Measurements from ENCODE around the gene DNAJB9.

Gene DNAJB9

DNA sequence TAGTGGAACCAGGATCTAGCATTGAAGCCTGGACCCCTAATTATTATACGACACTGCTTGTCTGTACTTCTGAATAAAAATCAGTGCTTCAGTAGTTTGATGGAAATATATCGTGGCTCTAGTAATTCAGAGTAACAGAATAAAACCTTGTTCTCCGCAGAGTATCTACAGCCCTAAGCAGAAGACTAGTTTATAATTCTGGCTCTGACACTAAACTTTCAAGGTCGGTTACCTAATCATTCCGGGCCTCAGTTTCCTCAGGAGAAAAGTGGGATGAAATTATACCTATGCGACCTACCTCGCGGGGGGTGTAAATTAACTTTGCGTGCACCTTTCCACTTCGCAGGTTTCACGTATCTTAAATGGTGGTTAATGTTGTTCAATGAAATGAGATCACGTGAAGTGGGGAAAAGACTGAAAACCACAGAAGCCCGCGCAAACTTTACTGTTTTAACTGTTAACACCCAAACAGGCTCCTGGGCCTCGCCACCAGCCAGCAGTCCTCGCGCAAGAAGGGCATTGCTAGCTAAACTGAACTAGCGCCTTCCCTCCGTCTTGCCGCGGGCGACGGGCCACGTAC lies 783 bp upstream of the DNAJB9 start:
- no peak for DNase-seq (ENCODE audit: low read depth in 2 of 2)

DNA sequence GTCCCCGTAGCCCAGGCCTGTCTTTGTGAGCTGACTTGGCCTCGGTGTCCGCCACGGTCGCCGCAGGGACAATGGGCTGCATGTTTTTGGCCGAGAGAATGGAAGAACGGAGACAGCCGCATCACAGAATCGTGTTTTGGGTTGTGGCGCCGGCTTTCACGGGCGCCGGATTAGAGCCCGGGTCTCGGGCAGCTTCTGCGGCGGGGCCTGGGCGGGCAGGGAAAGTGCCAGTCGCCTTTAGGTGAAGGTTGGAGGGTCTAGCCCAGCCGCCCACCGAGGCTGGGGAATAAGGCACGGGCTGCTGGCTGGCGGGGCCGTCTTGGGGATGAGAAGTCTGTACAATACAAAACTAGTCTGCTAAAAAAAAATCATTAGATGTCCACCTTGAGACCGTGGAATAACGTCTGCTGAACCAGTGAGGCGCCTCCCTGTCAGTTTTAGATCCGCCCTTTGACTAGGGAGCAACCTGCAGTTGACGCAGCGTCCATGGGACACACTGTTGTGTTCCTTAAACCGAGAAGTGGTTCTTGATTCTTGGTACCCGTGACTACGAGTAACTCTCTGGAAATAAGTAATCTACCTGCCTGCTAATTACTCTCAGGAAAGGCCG lies 577 bp downstream of the DNAJB9 start:
- peak; percentile 19 to 25 for DNase-seq (ENCODE audit: low read depth in 2 of 2)

DNA sequence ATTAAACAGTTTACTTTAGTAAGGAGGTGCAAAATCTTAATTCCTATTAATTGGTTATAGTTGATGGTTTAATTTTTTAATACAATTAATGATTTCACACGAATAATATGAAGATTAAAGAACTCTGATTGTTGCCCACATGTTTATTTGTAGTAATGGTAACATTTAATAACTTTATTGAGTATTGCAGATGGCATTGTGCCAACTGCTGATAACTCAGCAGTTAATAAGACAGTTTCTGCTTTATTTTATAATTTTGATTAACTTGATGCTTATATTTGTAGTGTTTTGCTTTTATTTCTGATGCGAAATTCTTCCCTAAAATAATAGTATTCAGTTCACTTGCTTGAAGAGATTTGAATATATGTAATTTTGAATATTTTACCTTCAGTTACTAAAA lies 2.8 kb downstream of the DNAJB9 start:
- DNase-seq (ENCODE audit: low read depth in 2 of 2): no peak

DNA sequence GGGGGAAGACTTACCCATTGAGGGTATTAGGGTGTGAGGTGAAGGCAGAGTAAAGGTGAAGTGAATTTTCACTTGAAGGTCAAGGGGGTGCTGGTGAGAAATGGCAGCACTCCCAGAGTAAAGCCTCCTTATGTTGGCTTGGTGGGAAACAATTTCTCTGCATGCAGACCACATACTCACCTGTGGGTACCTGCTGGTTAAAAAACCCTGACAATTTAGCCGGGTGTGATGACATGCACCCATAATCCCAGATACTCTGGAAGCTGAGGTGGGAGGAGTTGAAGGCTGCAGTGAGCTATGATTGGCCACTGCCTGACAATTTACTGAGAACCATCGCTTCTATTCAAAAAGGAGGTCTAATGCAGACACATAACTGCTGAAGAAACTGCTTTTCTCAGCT lies 5.5 kb downstream of the DNAJB9 start:
- no peak for DNase-seq (ENCODE audit: low read depth in 2 of 2)

DNA sequence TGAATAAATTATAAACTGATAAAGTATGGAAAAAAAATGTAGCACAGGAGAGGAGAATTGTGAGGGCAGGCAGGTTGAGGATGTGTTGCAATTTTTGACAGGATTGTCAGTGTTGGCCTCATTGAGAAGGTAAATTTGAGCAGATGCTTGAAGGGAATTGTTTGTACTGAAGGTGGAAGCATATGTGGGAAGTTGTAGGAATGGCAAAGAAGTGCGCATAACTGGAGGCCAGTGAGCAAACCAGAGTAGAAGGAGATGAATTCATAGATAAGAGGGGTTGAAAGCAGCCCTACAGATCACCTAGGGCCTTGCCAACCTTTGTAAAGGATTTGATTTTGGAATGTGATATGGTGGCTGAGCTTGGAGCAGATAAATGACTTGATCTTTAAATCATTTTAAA lies 6.4 kb downstream of the DNAJB9 start:
- DNase-seq (ENCODE audit: low read depth in 2 of 2): no peak

DNA sequence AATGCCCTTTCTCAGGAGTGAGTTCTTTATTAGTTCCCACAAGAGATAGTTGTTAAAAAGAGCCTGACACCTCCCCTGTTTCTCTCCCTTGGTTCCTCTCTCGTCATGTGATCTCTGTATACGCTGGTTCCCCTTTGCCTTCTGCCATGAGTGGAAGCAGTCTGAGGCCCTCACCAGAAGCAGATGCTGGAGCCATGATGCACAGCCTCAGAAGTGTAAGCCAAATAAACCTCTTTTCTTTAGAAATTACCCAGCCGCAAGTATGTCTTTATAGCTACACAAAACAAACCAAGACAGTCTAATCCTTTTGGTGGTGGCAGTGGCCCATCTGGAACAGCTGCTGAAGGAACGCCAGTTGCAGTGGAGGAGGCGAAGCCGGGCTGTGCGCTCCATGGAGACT lies 9.3 kb downstream of the DNAJB9 start:
- DNase-seq (ENCODE audit: low read depth in 2 of 2): no peak

DNA sequence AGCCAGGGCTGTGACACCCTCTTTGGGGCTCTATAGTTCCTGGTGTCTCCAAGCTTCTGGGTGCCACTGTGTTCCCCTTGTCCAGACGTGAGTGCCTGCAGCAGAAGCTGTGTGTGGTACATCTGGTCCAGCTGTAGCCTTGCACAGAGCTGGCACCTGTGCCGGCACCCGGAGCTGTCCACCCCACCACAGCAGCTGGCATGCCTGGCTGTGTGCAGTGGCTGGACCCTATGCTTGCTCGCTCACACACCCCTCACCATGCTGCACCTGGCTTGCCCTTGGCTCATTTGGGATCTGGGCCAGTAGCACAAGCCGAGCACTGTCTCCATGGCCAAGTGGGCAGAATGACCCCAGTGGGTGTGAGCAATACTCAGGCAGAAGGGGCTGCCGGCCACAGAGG lies 10.6 kb downstream of the DNAJB9 start:
- DNase-seq (ENCODE audit: low read depth in 2 of 2): no peak

DNA sequence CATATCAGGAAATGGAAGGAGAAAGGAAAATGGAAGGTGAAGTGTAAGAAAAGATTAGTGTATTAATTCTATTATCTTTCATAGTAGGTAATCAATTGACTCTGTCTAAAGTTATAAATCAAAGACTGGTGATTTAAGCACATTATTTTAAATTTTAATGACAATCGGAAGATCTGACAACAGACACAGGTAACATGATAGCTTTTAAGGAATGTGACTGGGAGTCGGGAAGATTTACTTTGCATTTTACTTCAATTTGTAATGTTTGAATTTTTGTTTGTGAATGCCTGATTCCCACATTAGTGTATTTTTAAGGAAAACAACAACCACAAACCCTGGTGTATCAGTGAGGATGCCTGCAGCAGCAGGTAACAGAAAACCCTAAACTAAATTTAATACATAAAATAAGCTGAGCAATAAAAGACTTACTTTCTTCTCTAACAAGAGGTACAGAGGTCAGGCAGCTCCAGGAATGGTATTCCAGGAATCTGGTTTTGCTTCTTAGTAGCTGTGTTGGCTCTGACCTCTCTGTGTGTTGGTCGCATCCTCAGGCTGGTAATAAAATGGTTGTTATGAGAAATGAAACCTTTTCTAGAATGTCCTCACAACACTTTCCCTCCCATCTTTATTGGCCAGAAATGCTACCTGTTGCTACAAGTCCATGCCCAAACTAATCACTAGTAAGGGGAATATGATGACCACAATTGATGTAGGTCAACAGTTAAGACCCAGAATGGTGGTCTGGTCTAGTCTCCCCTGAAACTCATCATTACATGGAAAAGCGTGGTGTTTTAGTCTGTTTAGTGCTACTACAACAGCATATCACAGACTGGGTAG lies 12.2 kb downstream of the DNAJB9 start:
- no peak for DNase-seq (ENCODE audit: low read depth in 2 of 2)

DNA sequence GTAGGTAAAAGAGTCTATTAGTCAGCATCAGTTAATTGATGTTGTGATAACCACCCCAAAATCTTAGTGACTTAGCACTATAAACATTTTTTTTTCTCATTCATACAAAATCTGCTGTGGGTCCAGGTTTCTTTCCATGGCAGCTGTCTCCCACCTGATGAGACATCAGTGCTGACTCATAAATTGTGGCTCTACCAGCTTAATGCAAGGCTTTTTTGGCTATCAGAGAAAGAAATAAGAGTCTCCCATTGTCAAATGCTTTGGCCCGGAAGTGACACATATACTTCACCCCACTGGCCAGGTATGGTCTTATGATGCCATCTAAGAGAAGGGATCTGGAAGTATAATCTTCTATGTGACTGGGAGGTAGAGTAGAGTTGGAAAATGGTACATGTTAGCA lies 14.5 kb downstream of the DNAJB9 start:
- no peak for DNase-seq (ENCODE audit: low read depth in 2 of 2)

DNA sequence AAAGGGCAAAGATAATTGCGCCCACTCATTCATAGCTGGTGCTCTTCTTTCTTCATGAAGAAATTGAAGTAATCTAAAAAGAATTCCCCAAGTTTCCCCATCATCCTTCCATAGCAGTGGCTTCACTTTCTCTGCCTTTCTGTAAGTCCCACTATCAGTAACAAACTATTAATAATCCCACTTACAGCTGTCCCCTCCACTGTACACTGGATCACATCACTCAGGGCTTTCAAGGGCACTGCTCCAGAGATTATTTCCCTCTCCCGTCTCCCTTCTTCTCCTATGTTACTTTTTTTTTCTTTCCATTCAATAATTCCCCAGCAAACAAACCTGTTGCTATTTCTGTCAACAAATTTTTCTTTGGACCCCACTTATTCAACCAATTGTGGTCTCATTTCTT lies 16.2 kb downstream of the DNAJB9 start:
- no peak for DNase-seq (ENCODE audit: low read depth in 2 of 2)

DNA sequence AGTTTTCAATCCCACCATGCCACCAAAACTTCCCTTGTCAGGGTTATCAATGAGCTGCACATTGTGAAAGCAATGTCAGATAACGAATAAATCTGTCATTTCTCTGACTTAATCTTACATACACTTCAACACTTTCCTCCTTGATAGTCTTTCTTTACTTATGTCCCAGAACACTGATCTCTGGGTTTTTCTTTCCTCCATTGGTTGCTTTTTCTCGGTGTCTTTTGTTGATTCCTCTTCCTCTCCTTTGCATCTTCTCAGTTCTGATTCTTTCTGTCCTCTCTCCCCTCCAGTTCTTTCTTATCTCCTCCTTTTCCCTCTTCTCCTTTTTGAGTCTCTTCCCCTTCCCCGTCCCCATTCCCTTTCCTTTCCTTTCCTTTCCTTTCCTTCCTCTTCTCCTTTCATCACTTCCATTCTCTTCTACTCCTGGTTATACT lies 16.6 kb downstream of the DNAJB9 start:
- no peak for DNase-seq (ENCODE audit: low read depth in 2 of 2)

DNA sequence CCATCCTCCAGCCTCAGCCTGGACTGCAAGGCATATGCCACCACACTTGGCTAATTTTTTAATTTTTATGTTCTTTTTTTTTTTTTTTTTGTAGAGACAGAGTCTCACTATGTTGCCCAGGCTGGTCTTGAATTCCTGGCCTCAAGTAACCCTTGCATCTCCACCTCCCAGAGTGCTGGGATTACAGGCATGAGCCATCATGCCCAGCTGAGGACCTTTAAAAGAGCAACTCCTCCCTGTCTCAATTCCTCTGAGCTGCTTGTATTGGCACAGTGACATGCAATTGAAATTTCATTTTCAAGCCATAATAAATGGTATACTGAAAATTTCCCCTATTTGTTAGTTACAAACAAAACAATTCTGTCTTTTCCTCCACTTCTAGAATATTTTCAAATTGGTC lies 19.5 kb downstream of the DNAJB9 start:
- DNase-seq (ENCODE audit: low read depth in 2 of 2): no peak

DNA sequence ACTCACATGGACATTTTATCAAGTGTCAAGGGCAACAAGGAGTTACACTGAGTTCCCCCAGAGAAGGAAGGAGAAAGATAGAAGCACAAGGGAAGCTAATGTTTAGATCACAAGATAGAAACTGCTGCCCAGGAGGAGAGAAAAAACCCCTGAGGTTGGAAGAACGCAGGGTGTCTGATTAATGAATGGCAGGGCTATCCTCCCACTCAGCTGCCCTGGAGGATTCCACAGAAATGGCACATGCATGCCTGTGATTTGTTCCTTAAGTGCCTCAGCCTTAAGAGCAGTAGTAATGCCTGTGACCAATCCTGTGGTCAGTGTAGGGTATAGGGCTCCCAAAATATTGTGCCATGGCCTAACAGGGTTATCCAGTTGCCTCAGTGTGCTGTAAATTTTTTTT lies 20.2 kb downstream of the DNAJB9 start:
- DNase-seq (ENCODE audit: low read depth in 2 of 2): no peak

DNA sequence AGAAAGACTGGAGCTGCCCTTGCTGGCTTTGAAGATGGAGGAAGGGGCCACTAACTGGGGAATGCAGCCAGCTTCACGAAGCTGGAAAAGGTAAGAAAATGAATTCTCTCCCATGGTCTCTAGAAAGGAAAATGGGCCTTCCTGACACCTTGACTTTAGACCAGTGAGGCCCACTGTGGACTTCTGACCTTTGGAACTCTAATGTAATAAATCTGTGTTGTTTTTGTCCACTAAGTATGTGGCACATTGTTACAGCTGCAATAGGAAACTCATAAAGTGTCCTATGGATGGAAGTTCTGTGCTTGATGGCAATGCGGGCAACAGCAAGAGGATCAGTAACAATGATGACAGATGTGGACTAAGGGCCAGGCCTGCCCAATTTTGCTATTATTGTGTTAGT lies 20.9 kb downstream of the DNAJB9 start:
- DNase-seq (ENCODE audit: low read depth in 2 of 2): no peak

DNA sequence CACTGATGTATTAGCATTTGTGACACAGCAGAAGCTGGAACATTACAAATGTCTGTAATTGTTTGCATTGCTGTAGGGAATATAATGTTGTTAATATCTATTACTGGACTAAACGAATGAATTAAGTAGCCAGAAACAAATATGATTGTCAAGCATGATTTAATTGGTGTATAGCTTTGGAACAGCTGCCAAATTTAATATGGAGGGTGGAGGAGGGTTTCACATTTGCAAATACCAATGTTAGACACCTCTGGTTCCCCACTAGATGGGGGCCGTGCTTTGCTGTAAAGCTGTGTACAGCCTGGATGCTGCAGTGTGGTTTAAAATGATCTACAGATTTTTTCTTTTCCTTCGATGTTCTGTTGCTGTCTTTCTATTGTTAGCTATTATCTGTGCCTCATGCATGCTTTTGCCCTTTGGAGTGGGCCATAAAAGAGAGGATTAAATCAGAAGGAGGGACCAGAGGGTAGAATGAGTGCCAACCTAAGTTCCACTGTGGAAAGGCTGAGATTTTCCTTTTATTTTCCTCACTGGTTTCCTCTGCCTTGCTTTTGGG lies 23.1 kb downstream of the DNAJB9 start:
- DNase-seq (ENCODE audit: low read depth in 2 of 2): no peak

DNA sequence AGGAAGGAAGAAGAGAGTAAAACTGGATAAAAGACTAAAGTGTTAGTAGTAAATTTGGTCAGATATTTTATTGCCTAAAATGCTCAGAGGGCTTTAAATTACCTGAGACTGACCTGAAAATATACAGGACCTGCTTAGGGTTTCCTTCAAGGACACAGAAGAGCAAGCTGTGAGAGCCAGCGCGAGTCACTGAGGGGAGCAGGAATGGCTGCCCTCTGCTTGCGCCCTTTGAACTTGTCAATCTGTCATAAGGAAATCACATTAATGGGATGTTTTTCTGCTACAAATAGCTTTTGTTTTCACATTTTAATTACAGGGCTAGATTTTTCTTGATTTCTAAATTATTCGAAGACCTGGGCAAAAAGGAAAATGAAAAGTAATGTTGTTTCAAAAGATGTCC lies 26.9 kb downstream of the DNAJB9 start:
- DNase-seq (ENCODE audit: low read depth in 2 of 2): no peak

DNA sequence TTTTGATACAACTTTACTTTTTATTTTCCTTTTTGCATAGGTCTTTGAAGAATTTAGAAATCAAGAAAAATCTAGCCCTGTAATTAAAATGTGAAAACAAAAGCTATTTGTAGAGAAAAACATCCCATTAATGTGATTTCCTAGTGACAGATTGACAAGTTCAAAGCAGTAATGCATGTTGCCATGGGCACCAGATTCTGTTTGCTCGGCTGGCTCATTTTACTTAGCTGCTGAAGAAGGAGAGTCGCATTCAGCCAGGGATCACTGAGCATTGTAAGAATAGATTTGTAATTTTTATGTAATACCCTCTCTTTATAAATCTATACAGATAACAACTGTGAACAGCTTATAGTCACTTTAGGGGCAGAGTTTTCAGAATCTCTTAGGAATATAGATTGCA lies 28.5 kb downstream of the DNAJB9 start:
- DNase-seq (ENCODE audit: low read depth in 2 of 2): no peak

DNA sequence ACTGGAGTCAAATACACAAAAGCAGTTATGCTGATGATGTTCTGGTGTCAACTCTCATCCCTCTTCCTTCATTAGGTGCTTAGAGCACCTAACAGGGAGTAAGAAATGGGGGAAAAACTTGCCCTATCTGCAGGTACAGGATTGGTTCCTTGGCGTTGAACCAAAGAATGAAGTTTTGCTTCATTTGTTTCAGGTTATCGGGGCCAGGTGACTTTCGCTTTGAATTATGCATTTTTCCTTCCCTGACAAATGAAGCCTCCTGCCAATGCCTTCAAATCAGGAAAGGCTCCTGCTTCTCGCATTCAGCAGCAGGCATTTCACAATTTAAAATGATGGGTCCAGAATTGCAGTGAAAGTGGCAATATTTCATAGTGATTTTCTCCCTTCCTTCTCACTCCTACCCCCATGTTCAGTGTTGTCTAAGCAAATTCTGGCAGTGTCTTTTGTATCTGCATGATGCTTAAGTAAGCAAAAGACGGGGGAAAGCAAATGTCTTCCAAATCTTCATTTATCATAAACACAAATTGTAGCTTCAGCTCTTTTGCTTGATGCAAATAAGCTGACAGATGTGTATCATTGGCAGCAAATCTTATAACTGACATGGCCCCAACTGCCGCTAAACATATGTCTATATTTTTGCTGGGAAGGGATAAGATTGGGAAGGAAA lies 29.4 kb downstream of the DNAJB9 start:
- DNase-seq (ENCODE audit: low read depth in 2 of 2): no peak

DNA sequence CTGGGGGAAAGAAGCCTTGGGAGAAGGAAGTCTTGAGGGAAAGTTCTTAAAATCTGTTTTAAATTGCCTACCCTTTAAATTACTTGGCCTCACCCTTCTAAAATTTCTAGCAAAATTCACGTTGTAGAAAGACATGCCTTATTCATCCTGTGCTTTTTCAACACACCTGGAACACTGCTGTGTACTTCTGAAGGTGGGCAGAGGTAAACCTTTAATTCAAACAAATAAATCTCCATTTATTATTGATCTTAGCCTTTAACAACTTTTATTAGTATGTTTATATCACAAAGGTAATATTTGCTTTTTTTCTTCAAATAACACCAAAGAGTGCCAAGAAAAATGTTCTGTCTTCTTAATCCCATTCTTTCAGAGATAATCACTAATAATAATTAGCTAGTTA lies 30.7 kb downstream of the DNAJB9 start:
- DNase-seq (ENCODE audit: low read depth in 2 of 2): no peak

DNA sequence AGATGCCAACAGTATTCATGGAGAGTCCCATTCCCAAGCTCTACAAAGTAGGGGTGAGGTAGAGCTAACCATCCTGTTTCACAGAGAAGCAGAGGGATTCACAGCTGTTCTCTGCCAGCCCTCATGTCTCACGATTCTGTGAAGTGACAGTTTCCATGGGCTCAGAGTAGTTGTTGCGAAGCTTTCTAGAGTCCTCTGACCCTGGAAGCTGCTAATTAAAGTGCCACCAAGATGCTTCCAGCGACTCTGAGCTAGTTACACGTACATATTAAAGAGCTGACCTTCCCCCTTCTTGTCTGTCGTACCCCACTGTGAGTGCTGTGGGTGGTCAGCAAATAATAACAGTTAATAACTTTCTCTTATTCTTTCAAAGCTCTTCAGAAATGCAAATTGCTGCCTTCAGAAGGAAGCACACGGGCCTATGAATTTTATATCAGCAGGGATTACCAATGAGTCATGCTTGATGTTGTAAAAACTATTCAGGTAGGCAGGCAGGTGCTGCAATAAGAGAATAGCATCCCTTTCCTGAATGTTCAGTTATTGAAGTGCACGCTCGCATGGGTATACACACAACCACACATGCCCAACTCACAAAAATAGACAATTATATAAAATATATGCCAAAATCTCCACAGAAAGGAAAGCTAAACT lies 34.1 kb downstream of the DNAJB9 start:
- DNase-seq (ENCODE audit: low read depth in 2 of 2): no peak

DNA sequence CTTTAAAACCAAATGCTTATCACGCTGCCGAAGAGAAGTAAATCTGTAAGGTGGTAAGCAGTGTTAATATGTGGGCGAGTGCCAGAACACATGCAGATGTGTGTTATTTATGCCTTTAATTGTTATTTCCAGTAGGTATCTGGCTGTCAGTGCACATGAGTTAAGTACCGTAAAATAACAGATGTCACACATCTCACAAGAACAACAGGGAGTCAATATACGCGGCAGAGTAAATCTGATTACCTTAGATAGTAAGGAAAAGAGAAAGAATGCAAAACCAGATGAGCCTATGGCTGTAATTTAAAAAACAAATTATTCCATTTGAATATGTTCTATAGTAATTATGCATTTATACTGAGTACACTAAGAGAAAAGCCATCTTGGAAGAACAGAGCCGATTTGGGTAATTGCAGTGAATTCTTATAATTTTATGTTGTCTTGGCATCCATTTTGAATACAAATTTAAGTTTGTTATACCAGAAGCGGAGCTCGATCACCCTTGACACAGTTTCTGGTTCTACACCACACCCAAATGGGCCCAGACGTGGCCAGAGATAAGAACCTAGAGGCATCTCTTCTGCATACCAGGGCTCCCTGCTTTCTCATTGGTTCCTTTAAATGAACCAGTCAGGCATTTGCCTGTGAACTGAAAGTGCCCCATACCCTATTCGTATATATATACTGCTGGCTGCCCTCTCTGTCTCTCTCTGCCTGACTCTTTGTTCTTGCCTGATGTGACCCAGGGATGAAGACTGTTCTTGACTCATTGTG lies 34.8 kb downstream of the DNAJB9 start:
- DNase-seq (ENCODE audit: low read depth in 2 of 2): no peak

Measured in stimulated activated CD4-positive, alpha-beta T cell treated with anti-CD3 and anti-CD28 coated beads, Interleukin-15, amount 100 ng/mL, for 48 hours (primary cell).